ENCODE data around the gene KIF21A.
A peak's percentile ranks its signal among the peaks of the same experiment; 100 is the strongest.

KIF21A gene

DNA sequence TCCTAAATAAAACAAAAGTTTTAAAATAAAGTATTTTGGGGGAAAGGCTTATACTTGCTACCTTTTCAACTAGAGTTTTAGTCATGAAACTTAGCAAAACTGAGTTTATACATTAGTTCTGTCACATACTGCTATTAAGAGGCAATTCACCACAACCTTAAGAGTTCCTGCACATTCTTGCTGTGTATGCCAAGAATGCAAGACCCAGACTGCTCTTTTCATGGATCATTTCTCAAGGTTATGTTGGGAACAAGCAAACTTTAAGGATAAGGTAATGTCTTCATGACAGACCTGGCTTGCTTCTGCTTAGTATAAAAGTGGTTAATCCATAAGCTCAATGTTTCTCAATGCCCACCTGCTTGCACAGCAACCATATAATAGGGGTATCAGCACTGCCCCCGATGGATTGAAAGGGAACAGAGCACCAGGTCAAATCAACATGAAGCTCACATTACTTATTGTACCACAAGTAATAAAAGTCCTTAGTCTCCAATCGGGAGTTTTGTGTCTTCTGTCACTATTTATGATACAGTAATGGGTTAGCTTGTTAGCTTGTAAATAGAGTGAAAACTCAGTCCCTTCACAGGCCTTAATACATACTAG, 67.6 kb downstream of the KIF21A start:
- Histone ChIP-seq H3K56ac (ENCODE audit: low read length) (no peak overlapping the region), H3K79me2 (ENCODE audit: control insufficient read depth, insufficient read depth, low read length) (no peaks in the 10 kb centered on the region), H2BK15ac (replicated peaks; ENCODE audit: low read depth) (no peak overlapping the region), H4K5ac (ENCODE audit: low read length) (no peak overlapping the region), H3K4me2 (ENCODE audit: low read length) (no peak overlapping the region), H2BK120ac (ENCODE audit: low read depth, low read length) (no peak overlapping the region), H3K27ac (ENCODE audit: low read depth, low read length) (no peak overlapping the region), H3K4me3 (ENCODE audit: low read length) (no peak overlapping the region), H3K79me1 (ENCODE audit: low read length) (no peaks in the 10 kb centered on the region), H3K36me3 (ENCODE audit: control insufficient read depth, insufficient read depth, low read length) (no peaks in the 10 kb centered on the region), H3K4me1 (ENCODE audit: control insufficient read depth, low read depth, low read length) (no peaks in the 10 kb centered on the region), H2AK5ac (ENCODE audit: low read length) (no peak overlapping the region), H3K4ac (ENCODE audit: low read depth, low read length) (no peak overlapping the region), H2BK5ac (ENCODE audit: low read length) (no peak overlapping the region), H3K23ac (ENCODE audit: low read length) (no peak overlapping the region), H3K9ac (ENCODE audit: low read length) (no peak overlapping the region), H3K18ac (ENCODE audit: low read length) (no peak overlapping the region), H4K8ac (ENCODE audit: low read depth, low read length) (no peak overlapping the region), H3K27me3 (ENCODE audit: insufficient read depth, low read length, poor library complexity) (no peaks in the 10 kb centered on the region)
- peak; percentile 40 for DNase-seq
- no CpG with 5 or more reads among the region's 2 CpGs for WGBS (ENCODE audit: extremely low coverage, insufficient coverage, low lambda C conversion rate)

DNA sequence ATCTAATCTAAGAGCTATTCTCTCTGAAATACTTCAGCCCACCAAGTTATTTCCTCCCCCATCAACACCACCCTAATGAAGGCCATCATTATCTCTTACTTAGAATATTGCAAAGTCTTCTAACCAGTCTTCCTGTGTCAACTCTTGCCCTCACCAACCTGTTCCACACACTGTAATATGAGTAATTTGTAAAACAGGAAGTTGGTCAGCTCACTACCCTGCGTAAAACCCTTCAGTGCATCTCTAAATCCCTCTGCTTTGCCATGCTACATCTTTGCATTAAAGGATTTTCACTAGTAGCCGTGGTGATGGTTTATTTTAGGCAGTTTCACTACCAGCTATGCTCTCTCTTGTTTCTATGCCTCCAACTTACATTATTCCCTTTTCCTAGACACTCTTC, 70.0 kb downstream of the KIF21A start:
- Histone ChIP-seq H3K56ac (ENCODE audit: low read length) (no peak overlapping the region), H2BK5ac (ENCODE audit: low read length) (no peak overlapping the region), H3K27me3 (ENCODE audit: insufficient read depth, low read length, poor library complexity) (no peaks in the 10 kb centered on the region), H3K23ac (ENCODE audit: low read length) (no peak overlapping the region), H3K4me1 (ENCODE audit: control insufficient read depth, low read depth, low read length) (no peaks in the 10 kb centered on the region), H3K4ac (ENCODE audit: low read depth, low read length) (no peak overlapping the region), H4K5ac (ENCODE audit: low read length) (no peak overlapping the region), H2BK15ac (replicated peaks; ENCODE audit: low read depth) (no peak overlapping the region), H3K4me3 (ENCODE audit: low read length) (no peak overlapping the region), H2AK5ac (ENCODE audit: low read length) (no peak overlapping the region), H3K27ac (ENCODE audit: low read depth, low read length) (no peak overlapping the region), H3K79me2 (ENCODE audit: control insufficient read depth, insufficient read depth, low read length) (no peaks in the 10 kb centered on the region), H2BK120ac (ENCODE audit: low read depth, low read length) (no peak overlapping the region), H3K4me2 (ENCODE audit: low read length) (no peak overlapping the region), H3K9ac (ENCODE audit: low read length) (no peak overlapping the region), H4K8ac (ENCODE audit: low read depth, low read length) (no peak overlapping the region), H3K18ac (ENCODE audit: low read length) (no peak overlapping the region), H3K36me3 (ENCODE audit: control insufficient read depth, insufficient read depth, low read length) (no peaks in the 10 kb centered on the region), H3K79me1 (ENCODE audit: low read length) (no peaks in the 10 kb centered on the region)
- WGBS (ENCODE audit: extremely low coverage, insufficient coverage, low lambda C conversion rate) = no CpG with 5 or more reads among the region's 2 CpGs
- DNase-seq = no peak

DNA sequence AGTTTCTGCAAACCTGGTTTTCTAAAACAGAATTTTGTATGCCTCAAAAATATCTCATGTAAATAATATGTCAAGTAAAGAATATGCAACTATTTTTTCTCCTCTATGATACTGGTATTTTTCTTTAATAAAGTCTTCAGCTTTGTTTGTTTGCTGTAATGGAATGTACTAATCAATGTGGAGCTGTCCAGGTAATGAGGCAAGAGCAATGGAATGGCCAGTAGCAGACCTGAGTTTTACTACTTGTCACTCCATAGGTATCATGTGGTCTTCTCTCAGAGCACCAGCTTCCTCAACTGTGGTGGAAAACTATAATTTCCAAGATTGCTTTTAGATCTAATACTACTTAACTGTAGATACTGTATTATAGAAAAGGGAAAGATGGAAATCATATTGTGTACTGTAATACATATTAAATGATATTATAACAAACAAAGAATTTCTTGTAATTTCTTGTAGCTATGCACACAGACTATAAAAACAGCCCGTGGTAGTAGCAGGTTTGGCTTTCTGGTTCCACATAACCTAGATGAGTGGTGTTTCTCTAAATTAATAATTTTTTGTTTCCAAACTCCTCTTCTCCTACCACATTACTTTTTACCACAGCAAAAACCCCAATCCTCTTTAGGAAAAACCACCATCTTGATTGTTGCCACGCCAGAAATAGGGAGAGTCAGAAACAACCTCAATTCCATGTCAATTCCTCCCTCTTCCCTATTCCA, 70.6 kb downstream of the KIF21A start:
- no peak overlapping the region for H2BK120ac ChIP-seq (ENCODE audit: low read depth, low read length)
- H4K8ac ChIP-seq (ENCODE audit: low read depth, low read length) = no peak overlapping the region
- H3K27ac ChIP-seq (ENCODE audit: low read depth, low read length) = no peak overlapping the region
- H3K4me3 ChIP-seq (ENCODE audit: low read length) = no peak overlapping the region
- H3K27me3 ChIP-seq (ENCODE audit: insufficient read depth, low read length, poor library complexity) = no peaks in the 10 kb centered on the region
- H3K9ac ChIP-seq (ENCODE audit: low read length) = no peak overlapping the region
- no peak overlapping the region for H2AK5ac ChIP-seq (ENCODE audit: low read length)
- DNase-seq = no peak
- no peak overlapping the region for H2BK5ac ChIP-seq (ENCODE audit: low read length)
- H3K36me3 ChIP-seq (ENCODE audit: control insufficient read depth, insufficient read depth, low read length) = no peaks in the 10 kb centered on the region
- no CpG with 5 or more reads among the region's 2 CpGs for WGBS (ENCODE audit: extremely low coverage, insufficient coverage, low lambda C conversion rate)
- H3K4me2 ChIP-seq (ENCODE audit: low read length) = no peak overlapping the region
- no peaks in the 10 kb centered on the region for H3K79me1 ChIP-seq (ENCODE audit: low read length)
- no peak overlapping the region for H2BK15ac ChIP-seq (replicated peaks; ENCODE audit: low read depth)
- H3K23ac ChIP-seq (ENCODE audit: low read length) = no peak overlapping the region
- no peak overlapping the region for H4K5ac ChIP-seq (ENCODE audit: low read length)
- no peaks in the 10 kb centered on the region for H3K4me1 ChIP-seq (ENCODE audit: control insufficient read depth, low read depth, low read length)
- H3K4ac ChIP-seq (ENCODE audit: low read depth, low read length) = no peak overlapping the region
- H3K18ac ChIP-seq (ENCODE audit: low read length) = no peak overlapping the region
- H3K79me2 ChIP-seq (ENCODE audit: control insufficient read depth, insufficient read depth, low read length) = no peaks in the 10 kb centered on the region
- no peak overlapping the region for H3K56ac ChIP-seq (ENCODE audit: low read length)

DNA sequence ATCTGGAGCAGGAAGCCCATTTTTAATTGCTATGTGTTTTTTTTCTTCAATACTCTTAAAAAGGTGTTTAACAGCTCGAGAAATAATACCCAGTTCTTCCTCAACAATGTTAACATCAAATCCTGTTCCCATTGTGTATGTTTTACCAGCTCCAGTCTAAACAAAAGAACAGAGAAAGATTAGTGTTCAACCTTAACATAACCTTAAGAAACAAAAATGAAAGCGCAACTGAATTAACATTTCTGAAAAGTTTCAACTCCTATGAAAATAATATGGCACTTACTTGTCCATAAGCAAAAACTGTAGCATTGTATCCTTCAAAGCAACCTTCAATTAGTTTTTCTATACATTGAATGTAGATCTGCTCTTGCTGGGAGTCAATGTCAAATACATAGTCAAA, 73.2 kb downstream of the KIF21A start:
- Histone ChIP-seq H3K9ac (ENCODE audit: low read length) (no peak overlapping the region), H2BK120ac (ENCODE audit: low read depth, low read length) (no peak overlapping the region), H3K79me2 (ENCODE audit: control insufficient read depth, insufficient read depth, low read length) (no peaks in the 10 kb centered on the region), H3K4me2 (ENCODE audit: low read length) (no peak overlapping the region), H3K56ac (ENCODE audit: low read length) (no peak overlapping the region), H2BK5ac (ENCODE audit: low read length) (no peak overlapping the region), H3K18ac (ENCODE audit: low read length) (no peak overlapping the region), H3K23ac (ENCODE audit: low read length) (no peak overlapping the region), H2AK5ac (ENCODE audit: low read length) (no peak overlapping the region), H3K79me1 (ENCODE audit: low read length) (no peaks in the 10 kb centered on the region), H2BK15ac (replicated peaks; ENCODE audit: low read depth) (no peak overlapping the region), H3K4ac (ENCODE audit: low read depth, low read length) (no peak overlapping the region), H4K8ac (ENCODE audit: low read depth, low read length) (no peak overlapping the region), H3K27me3 (ENCODE audit: insufficient read depth, low read length, poor library complexity) (no peaks in the 10 kb centered on the region), H4K5ac (ENCODE audit: low read length) (no peak overlapping the region), H3K36me3 (ENCODE audit: control insufficient read depth, insufficient read depth, low read length) (no peaks in the 10 kb centered on the region), H3K27ac (ENCODE audit: low read depth, low read length) (no peak overlapping the region), H3K4me3 (ENCODE audit: low read length) (no peak overlapping the region), H3K4me1 (ENCODE audit: control insufficient read depth, low read depth, low read length) (no peaks in the 10 kb centered on the region)
- no CpG with 5 or more reads among the region's 2 CpGs for WGBS (ENCODE audit: extremely low coverage, insufficient coverage, low lambda C conversion rate)
- no peak for DNase-seq

DNA sequence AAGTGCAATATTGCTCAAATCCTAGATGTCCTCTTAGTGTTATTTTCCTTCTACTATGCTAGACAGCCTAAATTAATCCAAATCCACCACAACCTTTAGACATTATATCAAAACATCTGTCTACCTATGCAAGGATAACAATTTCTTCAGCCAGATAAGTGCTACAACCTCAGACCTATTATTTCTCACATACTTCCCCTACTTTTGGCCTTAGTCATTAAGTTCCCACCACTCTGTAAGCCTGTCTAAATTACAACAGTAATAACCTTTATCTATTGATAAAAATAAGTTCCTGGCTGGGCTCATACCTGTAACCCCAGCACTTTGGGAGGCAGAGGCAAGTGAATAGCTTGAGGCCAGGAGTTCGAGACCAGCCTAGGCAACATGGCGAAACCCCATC, 74.0 kb downstream of the KIF21A start:
- H3K4ac ChIP-seq (ENCODE audit: low read depth, low read length) = no peak overlapping the region
- no peaks in the 10 kb centered on the region for H3K36me3 ChIP-seq (ENCODE audit: control insufficient read depth, insufficient read depth, low read length)
- no peak overlapping the region for H3K4me2 ChIP-seq (ENCODE audit: low read length)
- DNase-seq = no peak
- no peaks in the 10 kb centered on the region for H3K27me3 ChIP-seq (ENCODE audit: insufficient read depth, low read length, poor library complexity)
- H4K5ac ChIP-seq (ENCODE audit: low read length) = no peak overlapping the region
- H3K79me2 ChIP-seq (ENCODE audit: control insufficient read depth, insufficient read depth, low read length) = no peaks in the 10 kb centered on the region
- H2BK5ac ChIP-seq (ENCODE audit: low read length) = no peak overlapping the region
- no peak overlapping the region for H3K23ac ChIP-seq (ENCODE audit: low read length)
- WGBS (ENCODE audit: extremely low coverage, insufficient coverage, low lambda C conversion rate) = no CpG with 5 or more reads among the region's 2 CpGs
- H4K8ac ChIP-seq (ENCODE audit: low read depth, low read length) = no peak overlapping the region
- no peak overlapping the region for H2AK5ac ChIP-seq (ENCODE audit: low read length)
- H3K79me1 ChIP-seq (ENCODE audit: low read length) = no peaks in the 10 kb centered on the region
- no peak overlapping the region for H3K27ac ChIP-seq (ENCODE audit: low read depth, low read length)
- no peak overlapping the region for H3K56ac ChIP-seq (ENCODE audit: low read length)
- no peak overlapping the region for H3K4me3 ChIP-seq (ENCODE audit: low read length)
- no peak overlapping the region for H2BK120ac ChIP-seq (ENCODE audit: low read depth, low read length)
- H3K18ac ChIP-seq (ENCODE audit: low read length) = no peak overlapping the region
- H2BK15ac ChIP-seq (replicated peaks; ENCODE audit: low read depth) = no peak overlapping the region
- H3K4me1 ChIP-seq (ENCODE audit: control insufficient read depth, low read depth, low read length) = no peaks in the 10 kb centered on the region
- H3K9ac ChIP-seq (ENCODE audit: low read length) = no peak overlapping the region

DNA sequence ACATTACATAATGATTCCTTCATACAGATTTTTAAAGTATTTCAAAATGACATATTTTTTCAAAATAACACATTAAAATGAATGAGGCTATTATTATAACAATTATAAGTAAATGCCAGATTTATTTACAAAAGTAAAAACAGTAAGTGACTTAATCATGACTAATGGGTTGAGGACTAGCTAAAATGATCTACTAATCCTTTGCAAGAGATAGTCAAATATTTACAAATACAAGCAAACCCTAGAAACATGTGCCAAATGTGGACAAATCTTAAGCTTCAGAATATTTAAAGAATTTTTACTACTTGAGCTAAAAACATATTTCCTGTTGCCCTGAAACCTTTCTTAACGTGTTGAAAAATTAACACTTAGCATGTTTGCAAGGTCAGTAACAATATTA, 74.8 kb downstream of the KIF21A start:
- Histone ChIP-seq H4K5ac (ENCODE audit: low read length) (no peak overlapping the region), H2BK5ac (ENCODE audit: low read length) (no peak overlapping the region), H3K4ac (ENCODE audit: low read depth, low read length) (no peak overlapping the region), H3K56ac (ENCODE audit: low read length) (no peak overlapping the region), H2AK5ac (ENCODE audit: low read length) (no peak overlapping the region), H2BK120ac (ENCODE audit: low read depth, low read length) (no peak overlapping the region), H3K36me3 (ENCODE audit: control insufficient read depth, insufficient read depth, low read length) (no peaks in the 10 kb centered on the region), H3K27ac (ENCODE audit: low read depth, low read length) (no peak overlapping the region), H2BK15ac (replicated peaks; ENCODE audit: low read depth) (no peak overlapping the region), H3K9ac (ENCODE audit: low read length) (no peak overlapping the region), H3K18ac (ENCODE audit: low read length) (no peak overlapping the region), H3K79me1 (ENCODE audit: low read length) (no peaks in the 10 kb centered on the region), H3K23ac (ENCODE audit: low read length) (no peak overlapping the region), H3K27me3 (ENCODE audit: insufficient read depth, low read length, poor library complexity) (no peaks in the 10 kb centered on the region), H3K4me3 (ENCODE audit: low read length) (no peak overlapping the region), H3K4me1 (ENCODE audit: control insufficient read depth, low read depth, low read length) (no peaks in the 10 kb centered on the region), H4K8ac (ENCODE audit: low read depth, low read length) (no peak overlapping the region), H3K79me2 (ENCODE audit: control insufficient read depth, insufficient read depth, low read length) (no peaks in the 10 kb centered on the region), H3K4me2 (ENCODE audit: low read length) (no peak overlapping the region)
- no CpG with 5 or more reads among the region's 1 CpG for WGBS (ENCODE audit: extremely low coverage, insufficient coverage, low lambda C conversion rate)
- DNase-seq = no peak
